K562 (cell line): ENCODE results near the gene RBM17. TPM values are rescaled to one million over a fixed set of nuclear protein-coding genes. Genes with fewer than 3 reads are reported as not detected.
A peak's percentile ranks its signal among the peaks of the same experiment; 100 is the strongest.

ENCODE experiments used
- ATF2 ChIP-seq: sonication (generic); formaldehyde crosslinking; IDR thresholded peaks from 2 replicates; pipeline ENCODE4 v1.8.1; 2022; ENCODE audit warnings: missing genetic modification reagents
- CEBPG ChIP-seq, 3 experiments: fragments of 200-800 bp in 1 of 3; sonication (Bioruptor generic) in 1 of 3; sonication (generic) in 1 of 3; formaldehyde crosslinking in 1 of 3; IDR thresholded peaks in 2 of 3; conservative IDR thresholded peaks in 1 of 3; 2 replicates each; pipeline versions ENCODE4 v1.6.1 to v1.8.0; 2016 to 2022; ENCODE audit warnings: missing compliant biosample characterization in 2 of 3, missing genetic modification characterization in 2 of 3, mild to moderate bottlenecking in 1 of 3, missing genetic modification reagents in 1 of 3
- HMGN3 ChIP-seq: IDR thresholded peaks from 2 replicates; pipeline ENCODE4 v1.6.1; 2011; ENCODE audit warnings: borderline replicate concordance, low read depth, mild to moderate bottlenecking, mixed read lengths, low read length; ENCODE audit not compliant: insufficient read length; ENCODE audit errors: extremely low read depth
- KAT7 ChIP-seq: sonication (generic); formaldehyde crosslinking; IDR thresholded peaks from 2 replicates; pipeline ENCODE4 v1.8.0; 2022; ENCODE audit warnings: missing genetic modification reagents, mild to moderate bottlenecking, borderline replicate concordance
- KLF1 ChIP-seq: fragments of 450-650 bp; IDR thresholded peaks from 2 replicates; pipeline ENCODE4 v1.6.1; 2016; ENCODE audit warnings: missing genetic modification characterization, missing compliant biosample characterization
- LEF1 ChIP-seq: fragments of 450-650 bp; IDR thresholded peaks from 2 replicates; pipeline ENCODE4 v1.6.1; 2016; ENCODE audit warnings: mild to moderate bottlenecking
- MGA ChIP-seq: fragments of 450-650 bp; IDR thresholded peaks from 2 replicates; pipeline ENCODE4 v1.6.1; 2016; ENCODE audit warnings: mild to moderate bottlenecking, moderate library complexity
- NFYB ChIP-seq: IDR thresholded peaks from 2 replicates; pipeline ENCODE4 v1.6.1; 2011; ENCODE audit warnings: mild to moderate bottlenecking, moderate library complexity; ENCODE audit not compliant: insufficient read length; ENCODE audit errors: extremely low read depth
- NR3C1 ChIP-seq: sonication (generic); formaldehyde crosslinking; IDR thresholded peaks from 2 replicates; pipeline ENCODE4 v1.8.1; 2022; ENCODE audit warnings: missing genetic modification reagents
- RBBP5 ChIP-seq: fragments of 200-600 bp; sonication (generic); IDR thresholded peaks from 2 replicates; pipeline ENCODE4 v1.6.1; 2012; ENCODE audit warnings: borderline replicate concordance, mild to moderate bottlenecking, low read length, control low read depth, inconsistent platforms; ENCODE audit not compliant: insufficient read depth, poor library complexity, severe bottlenecking
- SMARCC2 ChIP-seq: fragments of 450-650 bp; IDR thresholded peaks from 2 replicates; pipeline ENCODE4 v1.6.1; 2017; ENCODE audit warnings: antibody characterized with exemption, moderate library complexity, mild to moderate bottlenecking, low read depth
- SMC3 ChIP-seq: conservative IDR thresholded peaks from 2 replicates; pipeline ENCODE4 v1.6.1; 2011; ENCODE audit warnings: low read depth, low read length, improper control_type of control experiment; ENCODE audit not compliant: insufficient read depth
- THRAP3 ChIP-seq: fragments of 450-650 bp; IDR thresholded peaks from 2 replicates; pipeline ENCODE4 v1.6.1; 2016; ENCODE audit warnings: mild to moderate bottlenecking, inconsistent platforms, borderline replicate concordance
- TRIM24 ChIP-seq, 2 experiments: fragments of 450-650 bp; IDR thresholded peaks; 2 replicates each; pipeline ENCODE4 v1.6.1; 2016
- ZNF717 ChIP-seq: fragments of 250-450 bp; sonication (Bioruptor Pico); IDR thresholded peaks from 2 replicates; pipeline ENCODE4 v1.5.0; 2021
- polyA plus RNA-seq, 8 experiments: library from polyadenylated mRNA; depleted of rRNA in 4 of 8; stranded (reverse) in 5 of 8; unstranded in 3 of 8; fragments of >200 nt; fragmentation: Nextera tagmentation in 2 of 8; fragmentation: Illumina TruSeq in 1 of 8; extraction: Ambion mirVana in 2 of 8; extraction: Trizol in 1 of 8; gene quantifications; 2 replicates each; pipeline versions ENCODE4 v1.2.1 to v1.2.3, GENCODE V29; 2011 to 2014; ENCODE audit warnings: inconsistent platforms in 1 of 8, missing spikeins in 1 of 8
- total RNA-seq, 7 experiments: library from RNA; depleted of rRNA in 6 of 7; stranded (reverse); fragments of >200 nt in 6 of 7; fragmentation: Illumina TruSeq in 2 of 7; extraction: Trizol in 2 of 7; gene quantifications; 2 replicates each; pipeline versions ENCODE4 v1.2.1 to v1.2.3, GENCODE V29; 2011 to 2021; ENCODE audit warnings: low replicate concordance in 1 of 7

The RBM17 gene
- total and polyA plus RNA-seq, 9 of the 15 experiments (the other 6 are each of a cell fraction or from before 2014, with no cell fraction given) = 23.6 to 217 (median 124) TPM

GRCh38 chr10:6088721-6089333, at the start of gene RBM17 (continued):
- TF ChIP-seq LEF1 (no peak), MGA (no peak), RBBP5 (peak; percentile 93), KLF1 (no peak; the same call in 1 of the 2 replicates), TRIM24 (IDR thresholded peaks at IDR 0.05) (no peak), CEBPG (CRISPR knock-in tag; IDR thresholded peaks at IDR 0.05) (no peak), CEBPG (tag; conservative IDR thresholded peaks at IDR 0.05 in 1 of 2, IDR thresholded peaks at IDR 0.05 in 1 of 2) (no peak), HMGN3 (peak; percentile 54), SMARCC2 (no peak), NR3C1 (CRISPR knock-in tag) (no peak), SMC3 (peak; percentile 83), KAT7 (CRISPR knock-in tag) (no peak; the same call in 1 of the 2 replicates), NFYB (no peak), ATF2 (CRISPR knock-in tag) (no peak), THRAP3 (no peak), ZNF717 (CRISPR knock-in tag) (no peak)
